WTC11 (cell line): ENCODE data around the gene ZNRF1. TPM values are rescaled to one million over a fixed set of nuclear protein-coding genes. Genes with fewer than 3 reads are reported as not detected.

Experiments
- ATAC-seq: fragments of 200-7000 bp; cut with Tn5 transposase; 2 replicates; pipeline ENCODE4 v1.10.0; 2021; ENCODE audit warnings: mild to moderate bottlenecking, moderate library complexity
- CTCF ChIA-PET: fragments of 300-600 bp; sonication (Branson Sonifier 250); formaldehyde crosslinking; loops from one replicate; lab custom pipeline; 2021; ENCODE audit warnings: antibody characterized with exemption; lab: Charles Lee
- POLR2A ChIA-PET: fragments of 350-600 bp; sonication (Branson Sonifier 250); formaldehyde crosslinking; loops from one replicate; lab custom pipeline; 2021; ENCODE audit warnings: antibody characterized with exemption; lab: Charles Lee
- DNase-seq: peaks from one replicate; pipeline ENCODE4 v3.0.0; 2021; ENCODE audit warnings: low spot score
- H3K27ac Mint-ChIP-seq: 2 replicates; pipeline ENCODE4 v1.8.0; 2021; ENCODE audit warnings: mixed read lengths
- H3K27me3 Mint-ChIP-seq: 2 replicates; pipeline ENCODE4 v1.8.0; 2021; ENCODE audit warnings: low read depth, mild to moderate bottlenecking, moderate library complexity, mixed read lengths
- H3K36me3 Mint-ChIP-seq: 2 replicates; pipeline ENCODE4 v1.8.0; 2021; ENCODE audit warnings: mixed read lengths
- H3K4me1 Mint-ChIP-seq: 2 replicates; pipeline ENCODE4 v1.8.0; 2022; ENCODE audit warnings: mixed read lengths
- H3K4me3 Mint-ChIP-seq: 2 replicates; pipeline ENCODE4 v1.8.0; 2021; ENCODE audit warnings: mild to moderate bottlenecking, moderate library complexity, mixed read lengths
- H3K9me3 Mint-ChIP-seq: 2 replicates; pipeline ENCODE4 v1.8.0; 2021; ENCODE audit warnings: mixed read lengths
- ATF1 ChIP-seq: sonication (generic); formaldehyde crosslinking; IDR thresholded peaks from 2 replicates; pipeline ENCODE4 v1.8.1; 2023; ENCODE audit warnings: mild to moderate bottlenecking, moderate library complexity, missing genetic modification reagents
- E2F4 ChIP-seq: sonication (generic); formaldehyde crosslinking; IDR thresholded peaks from 2 replicates; pipeline ENCODE4 v1.8.1; 2022; ENCODE audit warnings: low read depth, mild to moderate bottlenecking, moderate library complexity, missing genetic modification reagents, borderline replicate concordance
- ERG ChIP-seq: fragments of 250-450 bp; sonication (Bioruptor Pico); IDR thresholded peaks from 2 replicates; pipeline ENCODE4 v1.8.0; 2021; ENCODE audit warnings: mild to moderate bottlenecking
- ETV6 ChIP-seq: sonication (generic); formaldehyde crosslinking; IDR thresholded peaks from 2 replicates; pipeline ENCODE4 v1.8.1; 2022; ENCODE audit warnings: mild to moderate bottlenecking, missing genetic modification reagents
- FOXK1 ChIP-seq: sonication (generic); formaldehyde crosslinking; IDR thresholded peaks from 2 replicates; pipeline ENCODE4 v1.8.0; 2022; ENCODE audit warnings: mild to moderate bottlenecking, moderate library complexity, missing genetic modification reagents
- IRF2 ChIP-seq: sonication (generic); formaldehyde crosslinking; IDR thresholded peaks from 2 replicates; pipeline ENCODE4 v1.8.0; 2022; ENCODE audit warnings: low read depth, missing genetic modification reagents, borderline replicate concordance
- JUN ChIP-seq: sonication (generic); formaldehyde crosslinking; IDR thresholded peaks from 2 replicates; pipeline ENCODE4 v1.8.0; 2023; ENCODE audit warnings: mild to moderate bottlenecking, missing genetic modification reagents
- MLX ChIP-seq: sonication (generic); formaldehyde crosslinking; IDR thresholded peaks from 2 replicates; pipeline ENCODE4 v1.8.1; 2023; ENCODE audit warnings: mild to moderate bottlenecking, missing genetic modification reagents, moderate library complexity
- NFE2L1 ChIP-seq: sonication (generic); formaldehyde crosslinking; IDR thresholded peaks from 2 replicates; pipeline ENCODE4 v1.8.1; 2023; ENCODE audit warnings: missing genetic modification reagents
- NR1H2 ChIP-seq: sonication (generic); formaldehyde crosslinking; IDR thresholded peaks from 2 replicates; pipeline ENCODE4 v1.9.0; 2021; ENCODE audit warnings: mild to moderate bottlenecking, moderate library complexity, missing genetic modification reagents
- PRDM15 ChIP-seq: sonication (generic); formaldehyde crosslinking; IDR thresholded peaks from 2 replicates; pipeline ENCODE4 v1.8.0; 2022; ENCODE audit warnings: missing genetic modification reagents
- RELA ChIP-seq: sonication (generic); formaldehyde crosslinking; IDR thresholded peaks from 2 replicates; pipeline ENCODE4 v1.8.1; 2022; ENCODE audit warnings: missing genetic modification reagents, mild to moderate bottlenecking, borderline replicate concordance
- ZNF121 ChIP-seq: sonication (generic); formaldehyde crosslinking; IDR thresholded peaks from 2 replicates; pipeline ENCODE4 v1.8.0; 2023; ENCODE audit warnings: missing genetic modification reagents
- ZNF281 ChIP-seq: sonication (generic); formaldehyde crosslinking; IDR thresholded peaks from 2 replicates; pipeline ENCODE4 v1.8.0; 2023; ENCODE audit warnings: mild to moderate bottlenecking, missing genetic modification reagents
- ZNF416 ChIP-seq: fragments of 250-450 bp; sonication (Bioruptor Pico); IDR thresholded peaks from 2 replicates; pipeline ENCODE4 v1.9.0; 2021; ENCODE audit warnings: mild to moderate bottlenecking, inconsistent platforms
- total RNA-seq: library from RNA; stranded (reverse); gene quantifications from 3 replicates; pipeline ENCODE4 v1.2.3, GENCODE V29; 2021

Gene ZNRF1
- total RNA-seq, 1 experiment from 2014 or later, result 47.6 TPM

GRCh38 chr16:75029854-75030253 lies 31.0 kb downstream of the ZNRF1 start (continued):
- TF ChIP-seq ZNF281 (CRISPR knock-in tag), result no peak
- TF ChIP-seq E2F4, result no peak
- no peak for TF ChIP-seq ERG (CRISPR knock-in tag)
- TF ChIP-seq NFE2L1 (CRISPR knock-in tag), result no peak
- TF ChIP-seq ETV6 (CRISPR knock-in tag), result no peak
- no peak for TF ChIP-seq JUN (CRISPR knock-in tag)
- no peak for TF ChIP-seq RELA (CRISPR knock-in tag)
- TF ChIP-seq ZNF416 (CRISPR knock-in tag), result no peak
- TF ChIP-seq MLX (CRISPR knock-in tag), result no peak
- no peak for TF ChIP-seq ATF1 (CRISPR knock-in tag)
- no peak for TF ChIP-seq NR1H2 (CRISPR knock-in tag)
- TF ChIP-seq PRDM15 (CRISPR knock-in tag), result no peak
- TF ChIP-seq, all 79 proteins: peak for 0

GRCh38 chr16:75032655-75033054 lies 33.8 kb downstream of the ZNRF1 start:
- no peak for ATAC-seq
- H3K36me3 Mint-ChIP-seq, result peaks cover 19% of the 10 kb centered on the region
- DNase-seq, result no peak
- CTCF ChIA-PET, result no interaction called here
- no peaks in the 10 kb centered on the region for H3K27me3 Mint-ChIP-seq
- POLR2A ChIA-PET, result no interaction called here
- H3K9me3 Mint-ChIP-seq, result peaks cover 17% of the 10 kb centered on the region
- H3K4me1 Mint-ChIP-seq, result no peaks in the 10 kb centered on the region
- H3K27ac Mint-ChIP-seq, result no peak overlapping the region
- no peak for TF ChIP-seq FOXK1
- TF ChIP-seq IRF2 (CRISPR knock-in tag), result no peak
- TF ChIP-seq ZNF121 (CRISPR knock-in tag), result peak; percentile 50; the same call in 1 of the 2 replicates
- TF ChIP-seq, all 79 proteins: peak for 1
- H3K4me3 Mint-ChIP-seq, result no peak overlapping the region
